Fibroblast of pulmonary artery (primary cell): Measurements from ENCODE around the gene PPP1R7.
A peak's percentile ranks its signal among the peaks of the same experiment; 100 is the strongest.

ENCODE experiments used
- DNase-seq: peaks from one replicate; pipeline ENCODE4 v3.0.0-alpha.2; 2010; ENCODE audit warnings: low read depth
- H3K4me3 ChIP-seq: replicated peaks from 2 replicates; pipeline ENCODE4 v1.5.1; 2011; ENCODE audit warnings: low read depth, mild to moderate bottlenecking, control low read depth, low read length, moderate library complexity
- CTCF ChIP-seq: IDR thresholded peaks from 2 replicates; pipeline ENCODE4 v1.5.1; 2011; ENCODE audit warnings: mild to moderate bottlenecking, control low read depth, low read length, inconsistent platforms; ENCODE audit errors: missing control alignments

PPP1R7 gene

GRCh38 chr2:241153616-241154015, 3.3 kb downstream of the PPP1R7 start:
- TF ChIP-seq CTCF, result no peak
- no peak for DNase-seq
- H3K4me3 ChIP-seq, result no peak overlapping the region

GRCh38 chr2:241154915-241155314, 4.6 kb downstream of the PPP1R7 start:
- no peak overlapping the region for H3K4me3 ChIP-seq
- DNase-seq, result peak; percentile 22
- no peak for TF ChIP-seq CTCF

- H3K4me3 ChIP-seq, result no peak overlapping the region
- DNase-seq, result no peak
- no peak for TF ChIP-seq CTCF
Measured at GRCh38 chr2:241155936-241156335, 5.7 kb downstream of the PPP1R7 start.

DNA sequence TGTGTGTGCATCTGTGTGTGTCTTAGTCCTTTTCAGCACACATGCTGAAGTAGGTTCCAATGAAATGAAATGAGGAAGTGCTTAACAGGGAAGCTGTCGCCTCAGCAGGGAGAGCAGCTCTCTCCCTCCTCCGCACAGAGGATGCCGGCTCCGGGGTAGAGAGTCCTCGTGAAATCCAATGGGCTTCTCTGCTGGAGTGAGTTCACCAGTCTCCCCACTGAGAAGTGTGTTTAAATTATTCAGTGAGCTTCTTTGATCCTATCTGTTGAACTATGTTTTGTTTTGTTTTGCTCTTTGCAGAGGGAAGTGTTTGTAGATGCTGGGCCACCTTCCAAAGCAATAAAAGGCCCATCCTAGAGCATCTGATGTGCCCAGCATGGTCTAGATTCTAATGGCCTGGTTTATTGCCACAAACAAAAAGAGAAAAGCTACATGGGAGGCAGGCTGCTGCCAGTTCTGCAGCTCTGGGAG, 6.7 kb downstream of the PPP1R7 start:
- H3K4me3 ChIP-seq, result no peak overlapping the region
- DNase-seq, result no peak
- TF ChIP-seq CTCF, result no peak

- DNase-seq, result peak; percentile 37
Measured at GRCh38 chr2:241157841-241158545, 7.7 kb downstream of the PPP1R7 start.

DNA sequence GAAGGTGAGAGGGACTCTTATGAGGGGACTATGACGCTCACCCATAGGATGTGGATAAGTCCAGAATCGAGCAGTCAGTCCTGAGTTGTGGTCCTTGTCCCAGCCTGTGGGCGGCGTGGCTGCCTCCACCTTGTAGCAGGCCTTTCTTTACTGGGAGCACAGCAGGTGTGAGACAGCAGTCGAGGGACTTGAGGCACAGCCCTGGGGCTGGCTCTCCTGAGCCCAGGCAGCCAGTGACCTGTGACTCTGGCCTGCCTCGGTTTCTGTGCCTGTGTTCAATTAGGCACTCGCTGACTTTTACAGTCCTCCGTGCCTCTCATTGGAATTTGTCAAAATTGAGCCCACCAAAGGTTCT, 8.3 kb downstream of the PPP1R7 start:
- no peak overlapping the region for H3K4me3 ChIP-seq
- TF ChIP-seq CTCF, result no peak
- no peak for DNase-seq

More at GRCh38 chr2:241157841-241158545, 7.7 kb downstream of the PPP1R7 start:
- no peak overlapping the region for H3K4me3 ChIP-seq
- TF ChIP-seq CTCF, result no peak

GRCh38 chr2:241159116-241159515, 8.8 kb downstream of the PPP1R7 start:
- H3K4me3 ChIP-seq, result no peak overlapping the region
- no peak for DNase-seq
- TF ChIP-seq CTCF, result no peak
